HFFc6 (cell line): ENCODE measurements around the gene CAMKK1. TPM values are rescaled to one million over a fixed set of nuclear protein-coding genes. Genes with fewer than 3 reads are reported as not detected.
A peak's percentile ranks its signal among the peaks of the same experiment; 100 is the strongest.

Source experiments
- DNase-seq: peaks from one replicate; pipeline ENCODE4 v3.0.0-alpha.2; 2018
- H3K27ac Mint-ChIP-seq: 2 replicates; pipeline ENCODE4 v1.8.0; 2020; ENCODE audit warnings: mild to moderate bottlenecking, mixed read lengths
- H3K27me3 Mint-ChIP-seq: 2 replicates; pipeline ENCODE4 v1.8.0; 2021; ENCODE audit warnings: mild to moderate bottlenecking, moderate library complexity, mixed read lengths; ENCODE audit not compliant: insufficient read depth
- H3K36me3 Mint-ChIP-seq: 2 replicates; pipeline ENCODE4 v1.8.0; 2021; ENCODE audit warnings: low read depth, mixed read lengths
- H3K4me1 Mint-ChIP-seq: 2 replicates; pipeline ENCODE4 v1.8.0; 2020; ENCODE audit warnings: low read depth, mixed read lengths
- H3K4me3 Mint-ChIP-seq: 2 replicates; pipeline ENCODE4 v1.8.0; 2020; ENCODE audit warnings: mild to moderate bottlenecking, moderate library complexity, mixed read lengths
- H3K9me3 Mint-ChIP-seq: 2 replicates; pipeline ENCODE4 v1.8.0; 2020; ENCODE audit warnings: mild to moderate bottlenecking, mixed read lengths
- total RNA-seq, 6 experiments: library from RNA; stranded (reverse); fragmentation: NEBNext Ultra II Directional; extraction: Animal tissue kit (Norgen Biotek cat#: 25700); gene quantifications; 2 replicates in 1 of 6; 3 replicates in 5 of 6; pipeline ENCODE4 v1.2.3, GENCODE V29; 2021
- TF ChIP-seq, protein P1 (sequence below): fragments of 200-600 bp; sonication (generic); IDR thresholded peaks from 2 replicates; pipeline ENCODE4 v1.5.0; 2021; ENCODE audit warnings: antibody characterized with exemption, mild to moderate bottlenecking

CAMKK1 gene
- total RNA-seq, 6 experiments from 2014 or later = 5.4 to 6.9 (median 6.0) TPM

DNA sequence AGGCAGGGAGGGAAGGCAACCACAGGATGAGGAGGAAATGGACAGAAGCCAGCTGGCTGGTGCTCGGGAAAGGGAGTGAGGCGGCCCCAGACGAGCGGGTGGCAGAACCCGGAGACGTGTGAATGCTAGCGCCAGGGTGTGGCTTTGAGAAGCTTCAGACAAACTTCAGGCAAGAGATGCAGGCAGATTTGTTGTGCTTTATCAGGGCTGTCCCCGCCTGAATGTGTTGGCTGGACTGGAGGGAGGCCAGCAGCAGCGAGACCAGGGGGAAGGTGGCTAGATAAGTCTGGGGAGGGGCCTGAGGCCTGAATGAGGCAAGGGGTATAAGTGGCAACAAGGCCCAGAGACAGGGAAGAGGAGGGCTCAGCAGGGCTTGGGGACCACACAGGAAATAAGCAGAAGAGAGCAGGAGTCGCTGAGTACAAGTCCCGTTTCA lies 22.0 kb downstream of the CAMKK1 start:
- H3K9me3 Mint-ChIP-seq = no peaks in the 10 kb centered on the region
- H3K27me3 Mint-ChIP-seq = peaks cover 2% of the 10 kb centered on the region
- TF ChIP-seq, protein P1, sequence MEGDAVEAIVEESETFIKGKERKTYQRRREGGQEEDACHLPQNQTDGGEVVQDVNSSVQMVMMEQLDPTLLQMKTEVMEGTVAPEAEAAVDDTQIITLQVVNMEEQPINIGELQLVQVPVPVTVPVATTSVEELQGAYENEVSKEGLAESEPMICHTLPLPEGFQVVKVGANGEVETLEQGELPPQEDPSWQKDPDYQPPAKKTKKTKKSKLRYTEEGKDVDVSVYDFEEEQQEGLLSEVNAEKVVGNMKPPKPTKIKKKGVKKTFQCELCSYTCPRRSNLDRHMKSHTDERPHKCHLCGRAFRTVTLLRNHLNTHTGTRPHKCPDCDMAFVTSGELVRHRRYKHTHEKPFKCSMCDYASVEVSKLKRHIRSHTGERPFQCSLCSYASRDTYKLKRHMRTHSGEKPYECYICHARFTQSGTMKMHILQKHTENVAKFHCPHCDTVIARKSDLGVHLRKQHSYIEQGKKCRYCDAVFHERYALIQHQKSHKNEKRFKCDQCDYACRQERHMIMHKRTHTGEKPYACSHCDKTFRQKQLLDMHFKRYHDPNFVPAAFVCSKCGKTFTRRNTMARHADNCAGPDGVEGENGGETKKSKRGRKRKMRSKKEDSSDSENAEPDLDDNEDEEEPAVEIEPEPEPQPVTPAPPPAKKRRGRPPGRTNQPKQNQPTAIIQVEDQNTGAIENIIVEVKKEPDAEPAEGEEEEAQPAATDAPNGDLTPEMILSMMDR = no peak
- DNase-seq = no peak
- no peak overlapping the region for H3K4me3 Mint-ChIP-seq
- H3K36me3 Mint-ChIP-seq = peaks cover 28% of the 10 kb centered on the region
- H3K4me1 Mint-ChIP-seq = no peaks in the 10 kb centered on the region; the same call in 1 of the 2 replicates
- H3K27ac Mint-ChIP-seq = no peak overlapping the region; the same call in 1 of the 2 replicates

DNA sequence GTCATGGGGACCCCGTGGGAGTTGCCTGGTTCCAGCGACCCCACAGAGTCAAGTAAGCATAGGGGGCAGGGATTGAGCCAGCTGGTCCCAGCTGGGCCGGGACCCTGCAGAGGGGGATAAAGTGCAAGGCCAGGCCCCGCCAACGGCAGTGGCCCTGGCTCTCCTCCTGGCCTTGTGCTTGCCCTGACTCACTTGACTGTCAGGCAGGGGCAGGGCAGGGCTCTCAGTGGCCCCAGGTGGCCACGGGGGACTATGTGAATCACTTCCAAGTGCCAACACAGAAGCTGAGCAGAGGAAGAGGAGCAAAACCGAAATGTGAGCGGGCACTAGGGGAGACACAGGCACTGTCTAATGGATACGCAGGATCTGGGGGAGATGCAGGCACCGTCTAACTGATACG lies 25.2 kb downstream of the CAMKK1 start:
- DNase-seq = no peak
- Mint-ChIP-seq H3K36me3 (0 out of 2 replicates have a peak, but pooled peaks cover 6% of the 10 kb centered on the region), H3K4me1 (peaks cover 11% of the 10 kb centered on the region), H3K9me3 (no peaks in the 10 kb centered on the region), H3K27me3 (peaks cover 2% of the 10 kb centered on the region), H3K27ac (no peak overlapping the region), H3K4me3 (no peak overlapping the region)
- TF ChIP-seq, protein P1 = no peak

GRCh38 chr17:3867106-3867505 lies 25.7 kb downstream of the CAMKK1 start:
- Mint-ChIP-seq H3K27ac (no peak overlapping the region), H3K27me3 (peaks cover 2% of the 10 kb centered on the region), H3K4me3 (no peak overlapping the region), H3K9me3 (no peaks in the 10 kb centered on the region), H3K36me3 (0 out of 2 replicates have a peak, but pooled peaks cover 6% of the 10 kb centered on the region), H3K4me1 (peaks cover 11% of the 10 kb centered on the region)
- TF ChIP-seq, protein P1 = no peak
- no peak for DNase-seq

DNA sequence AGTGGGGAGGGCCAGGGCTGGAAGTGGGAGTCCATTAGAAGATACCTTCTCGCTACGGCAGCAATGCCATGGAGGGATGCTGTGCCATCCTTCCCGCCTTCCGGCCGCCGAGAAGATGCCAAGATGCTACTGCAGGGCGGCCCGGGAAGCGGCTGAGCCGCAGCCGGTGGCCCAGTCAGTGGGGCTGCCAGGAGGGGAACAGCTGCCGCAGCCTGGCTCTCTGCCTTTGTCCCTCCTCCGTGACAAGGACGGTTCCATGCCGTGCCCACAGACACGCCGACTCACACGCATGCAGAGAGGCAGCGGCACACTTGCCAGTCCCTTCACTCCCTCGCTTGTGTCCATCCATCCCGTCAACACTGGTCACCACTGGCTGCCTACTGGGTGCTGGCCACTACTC lies 26.6 kb downstream of the CAMKK1 start:
- TF ChIP-seq, protein P1 = no peak
- Mint-ChIP-seq H3K27me3 (peaks cover 2% of the 10 kb centered on the region), H3K9me3 (no peaks in the 10 kb centered on the region), H3K36me3 (peaks cover 8% of the 10 kb centered on the region; the same call in 1 of the 2 replicates), H3K4me3 (no peak overlapping the region), H3K4me1 (peaks cover 11% of the 10 kb centered on the region), H3K27ac (no peak overlapping the region)
- no peak for DNase-seq

GRCh38 chr17:3865176-3865575 lies 27.7 kb downstream of the CAMKK1 start:
- Mint-ChIP-seq H3K36me3 (peaks cover 5% of the 10 kb centered on the region; the same call in 1 of the 2 replicates), H3K27ac (peak overlapping the region; percentile 78), H3K9me3 (no peaks in the 10 kb centered on the region), H3K4me1 (peaks cover 11% of the 10 kb centered on the region), H3K4me3 (no peak overlapping the region), H3K27me3 (peaks cover 2% of the 10 kb centered on the region)
- TF ChIP-seq, protein P1 = no peak
- DNase-seq = peak; percentile 75
